H9 (cell line): ENCODE measurements around the gene MATK. TPM values are rescaled to one million over a fixed set of nuclear protein-coding genes. Genes with fewer than 3 reads are reported as not detected.

Experiments used
- DNase-seq: peaks from one replicate; pipeline ENCODE4 v3.0.0-alpha.2; 2017
- H2AFZ ChIP-seq: one replicate; pipeline ENCODE4 v1.6.1; 2013; ENCODE audit warnings: mild to moderate bottlenecking, low read length, control low read depth, moderate library complexity
- H2AK5ac ChIP-seq: 2 replicates; pipeline ENCODE4 v1.6.1; 2013; ENCODE audit warnings: low read length, control low read depth, mixed read lengths; ENCODE audit not compliant: insufficient read length
- H2BK120ac ChIP-seq: one replicate; pipeline ENCODE4 v1.6.1; 2013; ENCODE audit warnings: low read depth, mild to moderate bottlenecking, low read length, control low read depth, inconsistent platforms; ENCODE audit not compliant: poor library complexity, severe bottlenecking
- H2BK12ac ChIP-seq: 2 replicates; pipeline ENCODE4 v1.6.1; 2013; ENCODE audit warnings: low read length, control low read depth, mixed read lengths, low read depth; ENCODE audit not compliant: insufficient read length
- H2BK15ac ChIP-seq: 2 replicates; pipeline ENCODE4 v1.6.1; 2013; ENCODE audit warnings: low read depth, low read length, control low read depth
- H2BK20ac ChIP-seq: one replicate; pipeline ENCODE4 v1.6.1; 2013; ENCODE audit warnings: low read depth, mild to moderate bottlenecking, low read length, control low read depth, inconsistent platforms; ENCODE audit not compliant: poor library complexity, severe bottlenecking
- H2BK5ac ChIP-seq: 2 replicates; pipeline ENCODE4 v1.6.1; 2013; ENCODE audit warnings: low read length, control low read depth, mixed read lengths; ENCODE audit not compliant: insufficient read length
- H3K14ac ChIP-seq: 2 replicates; pipeline ENCODE4 v1.6.1; 2013; ENCODE audit warnings: low read length, control low read depth; ENCODE audit not compliant: insufficient read depth
- H3K18ac ChIP-seq: 2 replicates; pipeline ENCODE4 v1.6.1; 2013; ENCODE audit warnings: low read depth, mild to moderate bottlenecking, mixed read lengths, low read length, control low read depth; ENCODE audit not compliant: insufficient read length
- H3K23ac ChIP-seq: 2 replicates; pipeline ENCODE4 v1.6.1; 2013; ENCODE audit warnings: low read length, control low read depth, mixed read lengths, low read depth; ENCODE audit not compliant: insufficient read length
- H3K23me2 ChIP-seq: 2 replicates; pipeline ENCODE4 v1.6.1; 2013; ENCODE audit warnings: low read depth, mild to moderate bottlenecking, mixed read lengths, low read length, control low read depth; ENCODE audit not compliant: insufficient read length, poor library complexity, severe bottlenecking
- H3K27ac ChIP-seq: 2 replicates; pipeline ENCODE4 v1.5.1; 2013; ENCODE audit warnings: low read length, control low read depth, mixed read lengths, low read depth; ENCODE audit not compliant: insufficient read length
- H3K27me3 ChIP-seq: 2 replicates; pipeline ENCODE4 v1.6.1; 2013; ENCODE audit warnings: low read length, control low read depth, inconsistent platforms; ENCODE audit not compliant: insufficient read depth
- H3K4ac ChIP-seq: 2 replicates; pipeline ENCODE4 v1.6.1; 2013; ENCODE audit warnings: low read depth, mild to moderate bottlenecking, control low read depth, inconsistent platforms, low read length, moderate library complexity
- H3K4me1 ChIP-seq: 2 replicates; pipeline ENCODE4 v1.6.1; 2013; ENCODE audit warnings: low read length, control low read depth, inconsistent platforms; ENCODE audit not compliant: insufficient read depth
- H3K4me2 ChIP-seq: 2 replicates; pipeline ENCODE4 v1.6.1; 2013; ENCODE audit warnings: low read length, control low read depth, mixed read lengths; ENCODE audit not compliant: insufficient read length, insufficient read depth
- H3K56ac ChIP-seq: 2 replicates; pipeline ENCODE4 v1.6.1; 2013; ENCODE audit warnings: low read depth, mild to moderate bottlenecking, mixed read lengths, low read length, control low read depth; ENCODE audit not compliant: insufficient read length
- H3K79me1 ChIP-seq: 2 replicates; pipeline ENCODE4 v1.6.1; 2013; ENCODE audit warnings: low read depth, mild to moderate bottlenecking, moderate library complexity, low read length, control low read depth, inconsistent platforms; ENCODE audit not compliant: insufficient read depth, poor library complexity, severe bottlenecking
- H3K79me2 ChIP-seq: 2 replicates; pipeline ENCODE4 v1.6.1; 2013; ENCODE audit warnings: low read length, control low read depth, inconsistent platforms; ENCODE audit not compliant: insufficient read depth
- H3K9ac ChIP-seq: 2 replicates; pipeline ENCODE4 v1.6.1; 2013; ENCODE audit warnings: low read length, control low read depth, mixed read lengths; ENCODE audit not compliant: insufficient read length; ENCODE audit errors: extremely low read depth
- H3K9me3 ChIP-seq: one replicate; pipeline ENCODE4 v1.6.1; 2013; ENCODE audit warnings: low read depth, low read length, inconsistent platforms; ENCODE audit not compliant: control insufficient read depth
- H3T11ph ChIP-seq: one replicate; pipeline ENCODE4 v1.6.1; 2013; ENCODE audit warnings: mild to moderate bottlenecking, low read length, control low read depth, inconsistent platforms
- H4K20me1 ChIP-seq: one replicate; pipeline ENCODE4 v1.6.1; 2013; ENCODE audit not compliant: control insufficient read depth, insufficient read length, insufficient read depth
- H4K5ac ChIP-seq: 2 replicates; pipeline ENCODE4 v1.6.1; 2013; ENCODE audit warnings: low read depth, mild to moderate bottlenecking, mixed read lengths, low read length, control low read depth; ENCODE audit not compliant: insufficient read length
- H4K8ac ChIP-seq: replicated peaks from 2 replicates; pipeline ENCODE4 v1.6.1; 2013; ENCODE audit warnings: low read length, control low read depth, mixed read lengths, low read depth; ENCODE audit not compliant: insufficient read length
- H4K91ac ChIP-seq: 2 replicates; pipeline ENCODE4 v1.6.1; 2013; ENCODE audit warnings: low read depth, mild to moderate bottlenecking, moderate library complexity, mixed read lengths, low read length, control low read depth; ENCODE audit not compliant: insufficient read length
- H3K27ac Mint-ChIP-seq, 3 experiments: 2 replicates in 2 of 3; 3 replicates in 1 of 3; pipeline ENCODE4 v1.8.0; 2020 to 2021; ENCODE audit warnings: mixed read lengths in 3 of 3, mild to moderate bottlenecking in 1 of 3, moderate library complexity in 1 of 3
- H3K27me3 Mint-ChIP-seq: 2 replicates; pipeline ENCODE4 v1.8.0; 2021; ENCODE audit warnings: low read depth, mild to moderate bottlenecking, moderate library complexity, mixed read lengths
- H3K36me3 Mint-ChIP-seq, 3 experiments: 2 replicates in 2 of 3; 3 replicates in 1 of 3; pipeline ENCODE4 v1.8.0; 2020 to 2021; ENCODE audit warnings: low read depth in 3 of 3, mixed read lengths in 3 of 3; ENCODE audit not compliant: insufficient read depth in 1 of 3
- H3K4me1 Mint-ChIP-seq, 2 experiments: 2 replicates each; pipeline ENCODE4 v1.8.0; 2020; ENCODE audit warnings: mixed read lengths in 2 of 2
- H3K4me3 Mint-ChIP-seq, 2 experiments: 2 replicates in 1 of 2; 3 replicates in 1 of 2; pipeline ENCODE4 v1.8.0; 2020 to 2021; ENCODE audit warnings: mild to moderate bottlenecking in 2 of 2, mixed read lengths in 2 of 2, moderate library complexity in 1 of 2
- H3K9me3 Mint-ChIP-seq, 2 experiments: 2 replicates in 1 of 2; 3 replicates in 1 of 2; pipeline ENCODE4 v1.8.0; 2020; ENCODE audit warnings: mild to moderate bottlenecking in 2 of 2, mixed read lengths in 2 of 2, moderate library complexity in 1 of 2
- WGBS: extraction: QIAGEN DNeasy Blood & Tissue Kit; methylation state at CpG from one replicate; pipeline ENCODE4 v1.1.7; 2013; ENCODE audit warnings: missing lambda C conversion rate, low lambda C conversion rate, mixed read lengths; ENCODE audit not compliant: insufficient read length; ENCODE audit errors: extremely low coverage; 5-methylcytosine and 5-hydroxymethylcytosine counted together
- total RNA-seq: library from RNA; stranded (reverse); gene quantifications from 2 replicates; pipeline ENCODE4 v1.2.1, GENCODE V29; 2021
- TF ChIP-seq, protein P1 (sequence below): fragments of 200-600 bp; sonication (generic); conservative IDR thresholded peaks from 3 replicates; pipeline ENCODE4 v1.8.0; 2021; ENCODE audit warnings: antibody characterized with exemption, mild to moderate bottlenecking

Gene MATK
- total RNA-seq, 1 experiment from 2014 or later, result 13.5 TPM

DNA sequence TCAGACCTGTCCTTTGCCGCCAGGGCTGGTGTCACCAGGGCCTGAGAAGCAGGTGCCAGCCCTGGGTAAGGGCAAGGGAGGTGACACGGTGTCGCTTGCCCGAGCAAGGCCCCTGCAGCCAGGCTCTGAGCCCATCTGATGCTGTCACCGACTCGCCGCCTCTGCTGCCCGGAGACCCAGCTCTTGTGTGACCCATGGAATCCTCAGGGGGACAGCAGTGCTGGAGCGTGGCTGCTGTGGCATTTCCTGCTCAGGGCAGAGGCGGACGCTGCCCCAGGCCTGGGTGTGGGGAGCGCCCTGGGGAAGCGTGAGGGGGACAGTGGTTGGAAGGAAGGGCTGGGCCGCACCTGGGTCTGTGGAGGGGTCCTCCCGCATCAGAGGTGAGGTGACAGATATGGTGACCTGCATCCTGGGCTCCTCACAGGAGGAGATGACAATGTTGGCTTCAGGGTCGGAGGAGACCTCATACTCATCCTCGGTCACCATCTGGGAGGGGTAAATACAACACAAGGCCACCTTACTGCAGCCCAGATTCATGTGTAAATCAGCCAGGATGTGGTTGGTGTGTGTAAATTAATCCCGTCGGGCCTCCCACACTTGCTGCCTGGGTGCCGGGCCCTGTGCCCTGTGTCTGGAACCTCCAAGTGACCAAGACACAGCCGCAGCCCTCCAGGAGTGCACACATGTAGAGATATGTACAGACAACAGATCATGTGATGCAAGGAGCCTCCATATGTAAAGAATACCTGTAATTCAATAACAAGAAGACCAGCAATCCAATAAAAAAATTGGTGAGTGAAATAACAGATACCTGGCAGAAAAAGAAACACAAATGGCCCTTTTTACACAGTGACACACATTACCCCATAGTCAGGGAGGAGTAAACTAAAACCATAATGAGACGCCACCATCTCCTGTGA is 27.6 kb upstream of the MATK start:
- H3K27me3 ChIP-seq, result no peaks in the 10 kb centered on the region
- no peak overlapping the region for H3T11ph ChIP-seq
- H3K36me3 Mint-ChIP-seq, result no peaks in the 10 kb centered on the region
- H3K4me2 ChIP-seq, result no peak overlapping the region
- H3K14ac ChIP-seq, result no peak overlapping the region
- H3K4me3 Mint-ChIP-seq, result no peak overlapping the region
- H2BK20ac ChIP-seq, result no peak overlapping the region
- H3K4me1 ChIP-seq, result no peaks in the 10 kb centered on the region
- peaks cover 2% of the 10 kb centered on the region for H4K20me1 ChIP-seq
- no peak overlapping the region for H3K27ac ChIP-seq
- no peak overlapping the region for H3K18ac ChIP-seq
- no peak overlapping the region for H3K9ac ChIP-seq
- H4K5ac ChIP-seq, result no peak overlapping the region
- H3K9me3 ChIP-seq, result no peaks in the 10 kb centered on the region
- no peak overlapping the region for H2AFZ ChIP-seq
- WGBS, result no CpG with 5 or more reads among the region's 22 CpGs
- no peak overlapping the region for H4K91ac ChIP-seq
- no peak overlapping the region for H3K23ac ChIP-seq
- H3K4me1 Mint-ChIP-seq, result no peaks in the 10 kb centered on the region
- no peak overlapping the region for H3K27ac Mint-ChIP-seq
- H2BK15ac ChIP-seq, result no peak overlapping the region
- H2BK120ac ChIP-seq, result no peak overlapping the region
- TF ChIP-seq, protein P1, sequence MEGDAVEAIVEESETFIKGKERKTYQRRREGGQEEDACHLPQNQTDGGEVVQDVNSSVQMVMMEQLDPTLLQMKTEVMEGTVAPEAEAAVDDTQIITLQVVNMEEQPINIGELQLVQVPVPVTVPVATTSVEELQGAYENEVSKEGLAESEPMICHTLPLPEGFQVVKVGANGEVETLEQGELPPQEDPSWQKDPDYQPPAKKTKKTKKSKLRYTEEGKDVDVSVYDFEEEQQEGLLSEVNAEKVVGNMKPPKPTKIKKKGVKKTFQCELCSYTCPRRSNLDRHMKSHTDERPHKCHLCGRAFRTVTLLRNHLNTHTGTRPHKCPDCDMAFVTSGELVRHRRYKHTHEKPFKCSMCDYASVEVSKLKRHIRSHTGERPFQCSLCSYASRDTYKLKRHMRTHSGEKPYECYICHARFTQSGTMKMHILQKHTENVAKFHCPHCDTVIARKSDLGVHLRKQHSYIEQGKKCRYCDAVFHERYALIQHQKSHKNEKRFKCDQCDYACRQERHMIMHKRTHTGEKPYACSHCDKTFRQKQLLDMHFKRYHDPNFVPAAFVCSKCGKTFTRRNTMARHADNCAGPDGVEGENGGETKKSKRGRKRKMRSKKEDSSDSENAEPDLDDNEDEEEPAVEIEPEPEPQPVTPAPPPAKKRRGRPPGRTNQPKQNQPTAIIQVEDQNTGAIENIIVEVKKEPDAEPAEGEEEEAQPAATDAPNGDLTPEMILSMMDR, result no peak
- no peaks in the 10 kb centered on the region for H3K9me3 Mint-ChIP-seq
- H2BK12ac ChIP-seq, result no peak overlapping the region
- no peaks in the 10 kb centered on the region for H3K27me3 Mint-ChIP-seq
- no peaks in the 10 kb centered on the region for H3K23me2 ChIP-seq
- H4K8ac ChIP-seq, result no peak overlapping the region
- H2BK5ac ChIP-seq, result no peak overlapping the region
- H3K56ac ChIP-seq, result no peak overlapping the region
- peak; percentile 24 for DNase-seq
- H3K4ac ChIP-seq, result no peak overlapping the region
- no peaks in the 10 kb centered on the region for H3K79me2 ChIP-seq
- no peaks in the 10 kb centered on the region for H3K79me1 ChIP-seq
- H2AK5ac ChIP-seq, result no peak overlapping the region
